ENCODE measurements around the gene DCLK1.

The DCLK1 gene

DNA sequence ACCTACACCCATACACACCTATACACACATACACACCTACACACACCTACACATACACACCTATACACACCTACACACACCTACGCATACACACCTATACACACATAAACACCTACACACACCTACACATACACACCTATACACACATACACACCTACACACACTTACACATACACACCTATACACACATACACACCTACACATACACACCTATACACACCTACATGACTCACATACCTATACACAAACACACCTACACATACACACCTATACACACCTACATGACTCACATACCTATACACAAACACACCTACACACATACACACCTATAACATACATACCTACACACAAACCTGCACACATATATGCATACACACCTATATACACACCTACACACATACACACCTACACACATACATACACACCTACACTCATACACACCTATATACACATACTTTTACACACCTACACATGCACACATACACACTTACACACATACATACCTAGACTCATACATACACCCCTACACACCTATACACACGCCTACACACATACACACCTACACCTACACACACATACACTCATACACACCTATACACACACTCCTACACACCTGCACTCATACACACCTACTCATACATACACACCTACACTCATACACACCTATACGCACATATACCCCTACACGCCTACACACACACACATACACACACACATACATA lies 368.0 kb downstream of the DCLK1 start:
- DNase-seq (ENCODE audit: low read depth) = no peak
- no peak overlapping the region for H3K4me3 ChIP-seq (ENCODE audit: low read length)
- TF ChIP-seq, protein P1, sequence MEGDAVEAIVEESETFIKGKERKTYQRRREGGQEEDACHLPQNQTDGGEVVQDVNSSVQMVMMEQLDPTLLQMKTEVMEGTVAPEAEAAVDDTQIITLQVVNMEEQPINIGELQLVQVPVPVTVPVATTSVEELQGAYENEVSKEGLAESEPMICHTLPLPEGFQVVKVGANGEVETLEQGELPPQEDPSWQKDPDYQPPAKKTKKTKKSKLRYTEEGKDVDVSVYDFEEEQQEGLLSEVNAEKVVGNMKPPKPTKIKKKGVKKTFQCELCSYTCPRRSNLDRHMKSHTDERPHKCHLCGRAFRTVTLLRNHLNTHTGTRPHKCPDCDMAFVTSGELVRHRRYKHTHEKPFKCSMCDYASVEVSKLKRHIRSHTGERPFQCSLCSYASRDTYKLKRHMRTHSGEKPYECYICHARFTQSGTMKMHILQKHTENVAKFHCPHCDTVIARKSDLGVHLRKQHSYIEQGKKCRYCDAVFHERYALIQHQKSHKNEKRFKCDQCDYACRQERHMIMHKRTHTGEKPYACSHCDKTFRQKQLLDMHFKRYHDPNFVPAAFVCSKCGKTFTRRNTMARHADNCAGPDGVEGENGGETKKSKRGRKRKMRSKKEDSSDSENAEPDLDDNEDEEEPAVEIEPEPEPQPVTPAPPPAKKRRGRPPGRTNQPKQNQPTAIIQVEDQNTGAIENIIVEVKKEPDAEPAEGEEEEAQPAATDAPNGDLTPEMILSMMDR (conservative IDR thresholded peaks at IDR 0.05; ENCODE audit: low read length) = no peak

DNA sequence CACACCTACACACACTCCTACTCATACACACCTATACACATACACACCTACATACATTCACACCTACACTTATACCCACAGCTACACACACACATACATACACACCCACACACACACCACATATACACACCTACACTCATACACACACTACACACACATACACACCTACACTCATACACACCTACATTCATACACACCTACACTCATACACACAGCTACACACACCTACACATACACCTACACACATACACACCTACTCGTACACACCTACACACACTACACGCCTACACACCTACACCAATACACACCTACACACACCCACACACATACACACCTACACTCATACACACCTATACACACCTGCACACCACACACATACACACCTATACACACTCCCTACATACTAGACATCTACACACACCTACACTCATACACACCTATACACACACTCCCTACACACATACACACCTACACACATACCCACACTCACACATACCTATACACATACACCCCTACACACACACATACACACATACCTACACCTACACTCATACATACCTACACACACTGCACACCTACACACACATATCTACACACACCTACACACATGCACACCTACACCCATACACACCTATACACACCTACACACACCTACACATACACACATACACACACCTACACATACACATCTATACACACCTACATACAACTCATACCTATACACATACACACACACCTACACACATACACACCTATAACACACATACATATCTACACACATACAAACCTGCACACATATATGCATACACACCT lies 369.5 kb downstream of the DCLK1 start:
- TF ChIP-seq, protein P1 (conservative IDR thresholded peaks at IDR 0.05; ENCODE audit: low read length) = no peak
- no peak for DNase-seq (ENCODE audit: low read depth)
- H3K4me3 ChIP-seq (ENCODE audit: low read length) = no peak overlapping the region

DNA sequence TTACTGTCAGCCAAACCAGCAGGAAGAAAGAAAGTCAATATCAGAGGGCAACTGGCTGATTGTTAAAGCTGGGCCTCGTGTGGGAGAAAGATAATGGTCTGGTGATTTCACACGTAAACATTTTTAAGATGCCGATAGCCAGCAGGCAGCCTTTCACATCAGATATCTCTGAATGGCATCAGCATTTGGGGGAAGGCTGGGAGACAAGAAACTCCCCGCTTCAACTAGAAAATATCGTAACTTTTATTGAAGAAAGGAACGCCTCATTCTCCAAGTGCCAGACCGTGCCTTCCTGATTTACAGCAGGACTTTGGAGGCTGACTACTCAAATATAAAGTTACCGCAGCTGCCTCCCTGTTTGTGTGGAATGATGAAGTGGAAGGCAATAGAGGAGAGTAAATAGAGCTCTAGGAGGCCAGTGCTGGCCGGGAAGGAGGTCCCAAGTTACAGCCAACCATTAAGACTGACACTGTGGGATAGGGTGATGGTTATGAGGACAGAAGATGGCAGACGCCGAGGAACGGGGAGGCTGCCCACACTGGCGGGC lies 370.4 kb downstream of the DCLK1 start:
- no peak for DNase-seq (ENCODE audit: low read depth)
- TF ChIP-seq, protein P1 (conservative IDR thresholded peaks at IDR 0.05; ENCODE audit: low read length) = no peak
- H3K4me3 ChIP-seq (ENCODE audit: low read length) = no peak overlapping the region

DNA sequence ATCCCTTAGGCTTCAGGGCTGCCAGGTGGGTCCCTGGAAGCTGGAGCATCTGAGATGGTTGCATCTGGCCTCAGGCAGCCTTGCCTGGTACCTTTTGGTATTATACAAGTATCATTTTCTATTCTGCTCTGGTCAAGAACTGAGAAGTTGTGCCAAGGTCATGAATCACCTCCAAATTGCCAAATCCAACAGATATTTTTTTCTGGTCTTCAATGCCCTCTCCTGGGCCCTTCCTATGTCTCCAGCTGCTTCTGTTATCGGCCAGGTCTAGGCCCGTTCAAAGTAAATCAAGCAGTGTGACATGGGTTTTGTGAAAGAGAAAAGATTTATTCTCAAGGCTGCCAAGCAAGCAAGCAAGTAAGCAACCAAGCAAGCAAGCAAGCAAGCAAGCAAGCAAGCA lies 383.6 kb downstream of the DCLK1 start:
- peak; percentile 19 for DNase-seq (ENCODE audit: low read depth)
- H3K4me3 ChIP-seq (ENCODE audit: low read length) = no peak overlapping the region
- TF ChIP-seq, protein P1 (conservative IDR thresholded peaks at IDR 0.05; ENCODE audit: low read length) = no peak

DNA sequence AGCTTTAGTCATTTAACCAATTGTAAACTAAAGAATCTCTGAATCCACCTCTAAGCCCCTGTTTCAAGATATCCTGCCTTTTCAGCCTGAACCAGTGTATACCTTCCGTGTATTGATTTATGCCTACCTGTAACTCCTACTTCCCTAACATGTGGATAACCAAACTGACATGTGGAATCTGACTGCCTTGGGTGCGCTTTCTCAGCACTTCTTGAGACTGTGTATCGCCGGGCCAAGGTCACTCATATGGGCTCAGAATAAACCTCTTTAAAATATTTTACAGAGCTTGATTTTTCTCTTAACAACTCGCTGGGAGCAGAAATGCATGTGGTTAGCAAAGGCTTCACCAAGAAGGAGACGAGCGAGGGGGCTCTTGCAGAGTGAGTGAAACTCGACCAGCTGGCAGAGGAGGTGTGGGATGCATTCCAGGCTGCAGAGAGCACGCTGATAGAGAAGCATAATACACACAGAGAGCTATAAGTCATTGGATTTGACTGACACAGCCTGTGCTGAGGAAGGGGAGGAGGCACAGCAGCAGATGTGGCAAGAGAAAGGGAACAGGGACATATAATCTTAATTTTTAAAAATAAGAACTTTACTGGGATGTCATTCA lies 386.5 kb downstream of the DCLK1 start:
- H3K4me3 ChIP-seq (ENCODE audit: low read length) = no peak overlapping the region
- TF ChIP-seq, protein P1 (conservative IDR thresholded peaks at IDR 0.05; ENCODE audit: low read length) = no peak
- no peak for DNase-seq (ENCODE audit: low read depth)

DNA sequence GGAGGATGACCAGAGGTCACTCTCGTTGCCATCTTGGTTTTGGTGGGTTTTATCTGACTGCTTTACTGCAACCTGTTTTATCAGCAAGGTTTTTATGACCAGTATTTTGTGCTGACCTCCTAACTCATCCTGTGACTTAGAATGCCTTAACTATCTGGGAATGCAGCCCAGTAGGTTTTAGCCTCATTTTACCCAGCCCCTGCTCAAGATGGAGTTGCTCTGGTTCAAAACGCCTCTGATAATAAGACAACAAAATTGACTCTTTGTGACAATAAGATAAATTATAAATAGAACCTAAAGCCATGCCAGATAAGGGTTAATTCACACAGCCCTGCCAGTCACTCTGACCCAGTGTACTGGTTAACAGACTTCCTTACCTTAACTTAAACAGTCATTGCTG lies 387.0 kb downstream of the DCLK1 start:
- DNase-seq (ENCODE audit: low read depth) = no peak
- TF ChIP-seq, protein P1 (conservative IDR thresholded peaks at IDR 0.05; ENCODE audit: low read length) = no peak

More for the DNA sequence above, 387.0 kb downstream of the DCLK1 start:
- H3K4me3 ChIP-seq (ENCODE audit: low read length) = no peak overlapping the region

Data from AG10803 (cell line).